Measurements from ENCODE around the gene SLC16A4. TPM values are rescaled to one million over a fixed set of nuclear protein-coding genes. Genes with fewer than 3 reads are reported as not detected.
"Not testable (repeated sequence)": the region's sequence is repeated elsewhere in the genome, so short reads cannot be mapped to it uniquely, and the experiment has no call there.

SLC16A4 gene
- total RNA-seq, 1 donor from 2014 or later: 25.8 TPM

DNA sequence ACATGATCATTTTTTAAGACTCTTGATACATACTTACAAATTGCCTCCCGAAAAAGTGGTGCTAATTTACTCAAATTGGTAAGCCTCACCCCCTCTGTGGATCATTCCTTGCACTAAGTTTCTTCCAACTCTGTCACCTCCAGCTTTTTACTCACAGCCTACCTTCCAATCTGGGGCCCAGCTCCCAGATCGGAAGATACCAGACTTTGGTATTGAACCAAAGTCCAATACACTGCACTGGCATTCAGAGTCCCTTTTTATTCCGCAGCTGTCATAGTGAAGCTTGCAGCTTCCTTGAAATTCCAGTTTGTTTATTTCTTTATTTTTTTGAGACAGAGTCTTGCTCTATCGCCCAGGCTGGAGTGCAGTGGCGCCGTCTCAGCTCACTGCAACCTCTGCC, 18.5 kb upstream of the SLC16A4 start:
- TF ChIP-seq, protein P1, sequence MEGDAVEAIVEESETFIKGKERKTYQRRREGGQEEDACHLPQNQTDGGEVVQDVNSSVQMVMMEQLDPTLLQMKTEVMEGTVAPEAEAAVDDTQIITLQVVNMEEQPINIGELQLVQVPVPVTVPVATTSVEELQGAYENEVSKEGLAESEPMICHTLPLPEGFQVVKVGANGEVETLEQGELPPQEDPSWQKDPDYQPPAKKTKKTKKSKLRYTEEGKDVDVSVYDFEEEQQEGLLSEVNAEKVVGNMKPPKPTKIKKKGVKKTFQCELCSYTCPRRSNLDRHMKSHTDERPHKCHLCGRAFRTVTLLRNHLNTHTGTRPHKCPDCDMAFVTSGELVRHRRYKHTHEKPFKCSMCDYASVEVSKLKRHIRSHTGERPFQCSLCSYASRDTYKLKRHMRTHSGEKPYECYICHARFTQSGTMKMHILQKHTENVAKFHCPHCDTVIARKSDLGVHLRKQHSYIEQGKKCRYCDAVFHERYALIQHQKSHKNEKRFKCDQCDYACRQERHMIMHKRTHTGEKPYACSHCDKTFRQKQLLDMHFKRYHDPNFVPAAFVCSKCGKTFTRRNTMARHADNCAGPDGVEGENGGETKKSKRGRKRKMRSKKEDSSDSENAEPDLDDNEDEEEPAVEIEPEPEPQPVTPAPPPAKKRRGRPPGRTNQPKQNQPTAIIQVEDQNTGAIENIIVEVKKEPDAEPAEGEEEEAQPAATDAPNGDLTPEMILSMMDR (IDR thresholded peaks at IDR 0.05): no peak
- H3K4me1 Mint-ChIP-seq (ENCODE audit: unreplicated experiment): peaks cover 24% of the 10 kb centered on the region
- H3K9me3 Mint-ChIP-seq (ENCODE audit: unreplicated experiment): no peaks in the 10 kb centered on the region
- peaks cover 3% of the 10 kb centered on the region for H3K36me3 Mint-ChIP-seq (ENCODE audit: unreplicated experiment)
- H3K27ac Mint-ChIP-seq (ENCODE audit: unreplicated experiment): no peak overlapping the region
- no peaks in the 10 kb centered on the region for H3K27me3 Mint-ChIP-seq (ENCODE audit: unreplicated experiment)
- H3K4me3 Mint-ChIP-seq (ENCODE audit: unreplicated experiment): peak overlapping the region; percentile 50
- DNase-seq (ENCODE audit: extremely low spot score, unreplicated experiment): no peak

DNA sequence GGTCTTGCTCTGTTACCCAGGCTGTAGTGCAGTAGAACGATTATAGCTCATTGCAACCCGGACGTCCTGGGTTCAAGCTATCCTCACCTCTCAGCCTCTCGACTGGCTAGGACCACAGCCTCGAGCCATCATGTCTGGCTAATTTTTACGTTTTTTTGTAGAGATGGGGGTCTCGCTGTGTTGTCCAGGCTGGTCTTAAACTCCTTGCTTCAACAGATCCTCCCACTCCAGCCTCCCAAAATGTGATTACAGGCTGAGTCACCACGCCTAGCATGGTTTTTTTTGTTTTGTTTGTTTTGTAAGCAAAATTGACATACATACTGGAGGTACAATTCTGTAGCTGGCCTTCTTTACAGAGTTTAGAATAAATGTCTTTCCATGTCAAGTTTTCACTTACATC, 17.7 kb upstream of the SLC16A4 start:
- peak overlapping the region; percentile 99 for H3K27ac Mint-ChIP-seq (ENCODE audit: unreplicated experiment)
- H3K4me1 Mint-ChIP-seq (ENCODE audit: unreplicated experiment): peaks cover 24% of the 10 kb centered on the region
- H3K9me3 Mint-ChIP-seq (ENCODE audit: unreplicated experiment): no peaks in the 10 kb centered on the region
- peaks cover 10% of the 10 kb centered on the region for H3K36me3 Mint-ChIP-seq (ENCODE audit: unreplicated experiment)
- no peaks in the 10 kb centered on the region for H3K27me3 Mint-ChIP-seq (ENCODE audit: unreplicated experiment)
- TF ChIP-seq, protein P1 (IDR thresholded peaks at IDR 0.05): no peak
- DNase-seq (ENCODE audit: extremely low spot score, unreplicated experiment): no peak
- peak overlapping the region; percentile 99 for H3K4me3 Mint-ChIP-seq (ENCODE audit: unreplicated experiment)

GRCh38 chr1:110407260-110408210, 16.7 kb upstream of the SLC16A4 start, which contains the start of gene LAMTOR5:
LAMTOR5 (minus strand) TSS chr1:110407694; CDS start chr1:110407620, 74 bp downstream.
- peak within 1 kb of the TSS; percentile 99 for H3K27ac Mint-ChIP-seq (ENCODE audit: unreplicated experiment)
- no peaks in the 10 kb centered on the region for H3K9me3 Mint-ChIP-seq (ENCODE audit: unreplicated experiment)
- peaks cover 11% of the 10 kb centered on the region for H3K36me3 Mint-ChIP-seq (ENCODE audit: unreplicated experiment)
- TF ChIP-seq, protein P1 (IDR thresholded peaks at IDR 0.05): no peak
- peak within 1 kb of the TSS; percentile 99 for H3K4me3 Mint-ChIP-seq (ENCODE audit: unreplicated experiment)
- DNase-seq (ENCODE audit: extremely low spot score, unreplicated experiment): peak; percentile 96
- H3K27me3 Mint-ChIP-seq (ENCODE audit: unreplicated experiment): no peaks in the 10 kb centered on the region
- peaks cover 24% of the 10 kb centered on the region for H3K4me1 Mint-ChIP-seq (ENCODE audit: unreplicated experiment)

DNA sequence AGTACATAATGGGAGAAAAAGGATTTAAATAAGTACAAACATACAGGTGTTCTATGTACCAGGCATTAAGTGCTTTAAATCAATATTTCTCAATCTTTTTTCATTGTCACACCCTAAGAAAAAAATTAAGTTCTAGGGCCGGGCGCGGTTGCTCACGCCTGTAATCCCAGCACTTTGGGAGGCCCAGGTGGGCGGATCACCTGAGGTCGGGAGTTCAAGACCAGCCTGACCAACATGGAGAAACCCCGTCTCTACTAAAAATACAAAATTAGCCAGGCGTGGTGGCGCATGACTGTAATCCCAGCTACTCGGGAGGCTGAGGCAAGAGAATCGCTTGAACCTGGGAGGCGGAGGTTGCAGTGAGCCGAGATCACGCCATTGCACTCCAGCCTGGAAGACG, 15.6 kb upstream of the SLC16A4 start:
- H3K27ac Mint-ChIP-seq (ENCODE audit: unreplicated experiment): peak overlapping the region; percentile 99
- peaks cover 24% of the 10 kb centered on the region for H3K4me1 Mint-ChIP-seq (ENCODE audit: unreplicated experiment)
- not testable (repeated sequence) for DNase-seq (ENCODE audit: extremely low spot score, unreplicated experiment); H3K27me3 Mint-ChIP-seq (ENCODE audit: unreplicated experiment); H3K9me3 Mint-ChIP-seq (ENCODE audit: unreplicated experiment)
- H3K4me3 Mint-ChIP-seq (ENCODE audit: unreplicated experiment): peak overlapping the region; percentile 99
- H3K36me3 Mint-ChIP-seq (ENCODE audit: unreplicated experiment): peaks cover 11% of the 10 kb centered on the region

DNA sequence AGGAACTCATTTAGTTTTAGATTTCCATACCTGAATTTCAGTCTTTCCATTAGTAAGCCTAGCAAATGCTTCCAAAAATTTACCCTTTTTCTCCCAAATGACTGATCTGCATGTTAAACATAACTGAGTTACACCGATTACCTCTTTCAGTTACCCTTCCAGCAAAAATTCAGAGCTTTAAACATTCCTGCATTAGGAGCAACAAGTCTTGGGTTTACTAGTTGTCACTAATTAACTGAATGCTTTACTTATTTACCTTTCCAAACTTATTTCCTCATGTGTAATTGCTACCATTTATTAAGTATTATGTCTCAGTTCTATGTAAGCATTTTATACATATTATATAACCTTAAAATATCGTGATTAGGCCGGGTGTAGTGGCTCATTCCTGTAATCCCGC, 13.6 kb upstream of the SLC16A4 start:
- DNase-seq (ENCODE audit: extremely low spot score, unreplicated experiment): no peak
- H3K4me3 Mint-ChIP-seq (ENCODE audit: unreplicated experiment): no peak overlapping the region

More for the DNA sequence above, 13.6 kb upstream of the SLC16A4 start:
- H3K27ac Mint-ChIP-seq (ENCODE audit: unreplicated experiment): no peak overlapping the region
- H3K36me3 Mint-ChIP-seq (ENCODE audit: unreplicated experiment): peaks cover 20% of the 10 kb centered on the region
- H3K27me3 Mint-ChIP-seq (ENCODE audit: unreplicated experiment): no peaks in the 10 kb centered on the region
- TF ChIP-seq, protein P1 (IDR thresholded peaks at IDR 0.05): no peak
- no peaks in the 10 kb centered on the region for H3K9me3 Mint-ChIP-seq (ENCODE audit: unreplicated experiment)
- peaks cover 24% of the 10 kb centered on the region for H3K4me1 Mint-ChIP-seq (ENCODE audit: unreplicated experiment)

All from osteocyte (in vitro differentiated cells).